NCI-H82 treated with DMSO at 0.1 percent for 48 hours (cell line): ENCODE measurements around the gene RASA2.

Experiments used
- DNase-seq: peaks from one replicate; lab custom pipeline; 2025; ENCODE audit not compliant: unreplicated experiment; lab: John Stamatoyannopoulos, UW

The RASA2 gene

GRCh38 chr3:141486746-141487520 is at the start of gene RASA2:
RASA2 (plus strand) TSS chr3:141487027; CDS start chr3:141487084, 57 bp downstream.
- DNase-seq = peak; percentile 57

DNA sequence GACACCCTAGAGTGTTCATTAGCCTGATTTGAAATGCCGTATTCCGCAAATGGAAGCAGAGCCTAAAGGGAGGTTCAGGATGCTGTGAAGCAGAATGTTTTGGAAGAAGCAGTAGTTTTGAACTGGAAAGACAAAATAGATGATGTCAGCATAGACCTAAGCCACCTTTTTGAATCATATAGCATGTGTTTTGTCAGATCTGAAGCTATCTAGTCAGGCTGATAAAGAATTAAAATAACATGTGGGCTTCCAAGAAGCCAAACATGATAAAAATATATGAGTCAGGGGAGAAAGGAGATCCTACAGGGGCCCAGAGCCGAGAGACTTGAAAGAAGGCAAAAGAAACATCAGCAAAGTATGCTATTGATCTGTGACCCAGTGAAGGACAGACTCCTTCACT is 47.2 kb upstream of the RASA2 start:
- no peak for DNase-seq

GRCh38 chr3:141440942-141441341 is 45.9 kb upstream of the RASA2 start:
- no peak for DNase-seq

GRCh38 chr3:141441381-141442364 is 45.2 kb upstream of the RASA2 start:
- peak; percentile 26 for DNase-seq

DNA sequence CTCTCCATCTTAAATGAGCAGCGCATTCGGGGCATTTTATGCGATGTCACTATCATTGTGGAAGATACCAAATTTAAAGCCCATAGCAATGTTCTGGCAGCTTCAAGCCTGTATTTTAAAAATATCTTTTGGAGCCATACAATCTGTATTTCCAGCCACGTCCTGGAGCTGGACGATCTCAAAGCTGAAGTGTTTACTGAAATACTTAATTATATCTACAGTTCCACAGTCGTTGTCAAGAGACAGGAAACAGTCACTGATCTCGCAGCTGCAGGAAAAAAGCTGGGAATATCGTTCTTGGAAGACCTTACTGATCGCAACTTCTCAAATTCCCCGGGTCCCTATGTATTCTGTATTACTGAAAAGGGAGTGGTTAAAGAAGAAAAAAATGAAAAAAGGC is 44.4 kb upstream of the RASA2 start:
- no peak for DNase-seq

- no peak for DNase-seq
Observed at GRCh38 chr3:141442914-141443313, 43.9 kb upstream of the RASA2 start.

- DNase-seq = no peak
Observed at GRCh38 chr3:141444586-141445285, 42.1 kb upstream of the RASA2 start.

DNA sequence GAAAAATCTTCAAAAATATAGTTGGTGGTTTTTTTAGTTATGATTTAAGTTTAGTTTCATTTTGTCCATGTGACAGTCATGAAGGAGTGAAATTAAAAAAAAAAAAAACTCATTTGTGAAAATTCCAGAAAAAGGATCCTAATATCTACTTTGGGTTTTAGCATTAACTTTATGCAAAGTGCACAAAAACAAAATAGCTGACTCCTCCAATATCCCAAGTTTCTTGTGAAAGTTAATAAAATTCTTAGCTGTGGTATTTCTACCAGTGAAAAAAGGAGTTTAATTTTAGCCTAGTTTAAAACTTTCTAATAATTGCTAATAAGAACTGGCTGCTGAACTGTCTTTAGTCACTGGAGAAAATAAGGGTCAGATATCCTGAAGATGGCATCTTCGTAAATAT is 40.8 kb upstream of the RASA2 start:
- no peak for DNase-seq

- DNase-seq = no peak
Observed at GRCh38 chr3:141446737-141447136, 40.1 kb upstream of the RASA2 start.

- DNase-seq = no peak
Observed at GRCh38 chr3:141447383-141447782, 39.4 kb upstream of the RASA2 start.

- no peak for DNase-seq
Observed at GRCh38 chr3:141448606-141449220, 38.1 kb upstream of the RASA2 start.

DNA sequence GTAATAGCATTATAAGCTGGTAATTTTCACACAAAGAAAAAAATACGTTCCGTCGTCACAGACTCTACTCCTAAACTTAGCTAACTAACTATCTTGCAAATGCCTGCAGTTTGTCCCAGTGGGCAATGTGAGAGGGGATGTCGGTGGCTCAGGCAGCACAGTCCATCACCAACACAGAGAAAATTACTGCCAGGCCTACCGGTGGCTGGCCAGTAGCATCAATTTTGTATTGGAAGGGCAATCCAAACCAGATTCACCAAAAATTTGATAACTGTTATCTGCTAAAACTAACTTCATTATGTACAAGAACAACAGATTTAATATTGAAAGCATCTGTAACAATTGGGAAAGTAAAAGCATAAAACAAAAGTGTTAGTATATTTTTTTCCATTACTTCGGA is 37.4 kb upstream of the RASA2 start:
- DNase-seq = no peak

- no peak for DNase-seq
Observed at GRCh38 chr3:141450727-141451375, 36.0 kb upstream of the RASA2 start.

DNA sequence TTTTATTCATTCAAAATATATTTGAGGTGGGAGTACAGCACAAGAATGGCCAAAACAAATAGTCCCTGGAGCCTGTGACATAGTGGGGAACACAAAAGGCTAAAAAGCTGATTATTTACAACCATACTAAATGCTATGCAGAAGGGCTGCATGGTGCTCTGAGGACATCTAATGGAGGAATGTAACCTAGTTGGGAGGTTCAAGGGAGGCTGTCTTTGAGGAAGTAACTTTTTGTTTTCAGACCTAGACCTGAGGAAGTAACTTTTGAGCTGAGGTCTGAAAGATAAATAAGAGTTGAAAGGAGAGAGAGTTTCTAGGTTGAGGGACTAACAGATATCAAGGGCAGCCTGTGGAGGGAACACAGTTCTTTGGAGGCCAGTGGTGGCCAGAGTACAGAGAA is 34.8 kb upstream of the RASA2 start:
- peak; percentile 26 for DNase-seq

DNA sequence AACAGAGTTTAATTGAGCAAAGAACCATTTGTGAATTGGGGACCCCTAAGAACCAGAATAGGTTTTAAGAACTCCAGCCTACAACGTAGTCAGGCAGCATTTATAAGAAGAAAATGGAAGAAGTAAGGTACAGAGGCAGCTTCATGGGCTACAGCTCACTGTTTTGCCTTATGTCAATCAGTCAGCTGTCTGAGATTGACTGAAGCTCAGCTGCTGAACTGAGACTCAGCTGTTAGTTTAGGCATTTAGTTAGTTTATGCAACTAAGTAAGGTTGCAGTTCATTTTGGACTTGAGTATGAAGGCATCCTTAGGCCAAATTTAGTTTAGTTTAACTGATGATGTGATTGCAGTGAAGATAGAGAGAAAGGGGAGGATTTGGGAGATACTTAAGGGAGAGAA is 34.1 kb upstream of the RASA2 start:
- DNase-seq = no peak

- no peak for DNase-seq
Observed at GRCh38 chr3:141454054-141454453, 32.8 kb upstream of the RASA2 start.

- peak; percentile 71 for DNase-seq
Observed at GRCh38 chr3:141454906-141455602, 31.8 kb upstream of the RASA2 start.

GRCh38 chr3:141455603-141456300 is 31.1 kb upstream of the RASA2 start:
- DNase-seq = no peak

DNA sequence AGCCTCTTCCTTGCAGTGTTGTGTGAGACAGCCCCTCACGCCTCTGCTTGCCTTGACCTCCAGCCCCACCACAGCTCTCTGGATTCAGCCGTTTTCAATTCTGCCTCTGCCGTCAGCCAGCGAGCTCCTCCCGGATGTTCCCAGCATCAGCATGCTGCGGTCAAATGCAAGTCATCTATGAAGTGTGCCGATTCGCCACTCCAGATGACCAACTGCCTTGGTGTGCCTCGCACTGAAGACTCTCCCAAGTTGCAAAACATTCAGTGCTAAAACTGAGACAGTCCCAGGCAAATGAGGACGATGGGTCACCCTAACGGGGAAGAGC is 30.6 kb upstream of the RASA2 start:
- DNase-seq = no peak
